Stimulated activated CD8-positive, alpha-beta memory T cell treated with anti-CD3 and anti-CD28 coated beads, Interleukin-7, amount 100 ng/mL, for 4 hours (primary cell): Measurements from ENCODE around the gene FYB1.

ENCODE experiments used
- DNase-seq, 2 donors: peaks; one replicate each; pipeline ENCODE4 v3.0.0-alpha.2; 2020; ENCODE audit warnings: low read depth in 2 of 2

FYB1 gene

DNA sequence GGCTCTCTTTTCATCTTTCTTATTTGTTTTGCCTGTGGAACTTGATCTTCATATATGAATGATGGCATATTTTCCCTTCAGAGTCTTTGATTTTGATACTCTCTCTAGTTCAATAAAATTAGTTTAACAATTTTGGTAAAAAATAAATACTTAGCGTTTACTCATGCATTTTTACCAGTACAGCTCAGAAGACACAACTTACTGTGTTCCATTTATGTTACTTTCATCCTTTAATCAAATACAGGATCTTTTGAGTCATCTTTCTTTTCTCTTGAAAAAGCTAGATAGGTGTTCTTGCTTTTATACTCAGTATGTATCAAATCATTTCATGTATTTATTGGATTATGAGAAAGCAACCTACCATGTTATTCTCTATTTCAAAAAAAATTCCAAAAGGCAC lies 98.0 kb downstream of the FYB1 start:
- no peak for DNase-seq

GRCh38 chr5:39120052-39120420 lies 99.3 kb downstream of the FYB1 start:
- no peak for DNase-seq

DNA sequence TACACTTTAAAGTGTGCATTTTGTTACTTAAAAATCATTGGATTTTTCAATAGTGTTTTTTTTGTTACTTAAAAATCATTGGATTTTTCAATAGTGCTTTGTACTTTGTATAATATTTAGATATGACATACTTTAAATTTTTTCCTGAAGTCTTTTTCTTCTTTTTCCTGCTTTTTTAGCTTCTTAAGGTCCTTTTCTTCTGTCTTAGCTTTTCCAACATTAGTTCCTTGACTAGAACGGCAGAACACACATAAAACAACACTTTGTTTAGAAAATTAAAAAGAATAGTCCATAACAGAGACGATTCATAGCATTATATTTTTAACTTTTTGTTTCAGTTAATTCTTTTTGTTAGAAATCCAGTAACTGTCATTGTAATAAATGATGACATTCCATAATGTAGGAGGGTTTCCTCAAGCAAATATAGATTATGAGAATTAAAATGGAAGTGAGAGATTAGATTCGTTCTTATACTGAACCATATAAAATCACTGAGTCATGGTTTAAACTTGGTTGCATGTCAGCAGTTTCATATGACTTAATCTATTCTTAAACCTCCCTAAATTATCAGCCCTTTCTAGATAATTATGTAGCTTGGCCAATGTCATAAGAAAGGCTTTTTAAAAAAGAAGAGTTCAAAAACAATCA lies 99.8 kb downstream of the FYB1 start:
- DNase-seq: no peak

- no peak for DNase-seq
These were observed 100.7 kb downstream of the FYB1 start for GRCh38 chr5:39118638-39119037.

DNA sequence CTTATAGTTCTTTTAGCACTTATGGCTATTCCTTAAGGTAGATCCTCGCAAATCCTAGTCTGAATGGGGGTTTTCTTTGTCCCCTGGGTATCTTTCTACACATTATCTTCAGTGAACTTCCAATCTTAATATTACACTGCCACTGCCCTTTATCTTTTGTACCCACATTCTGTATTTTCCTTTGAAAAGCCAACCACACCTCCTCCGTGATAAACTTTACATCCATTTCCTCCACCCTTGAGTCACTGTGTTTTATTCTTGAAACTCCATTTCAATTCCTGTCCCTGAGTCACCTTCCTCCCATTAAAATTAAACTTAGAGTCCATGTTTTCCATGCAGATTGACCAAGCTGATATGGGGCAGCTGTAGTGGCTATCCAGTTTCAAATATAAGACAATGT lies 102.0 kb downstream of the FYB1 start:
- no peak for DNase-seq

- DNase-seq: no peak
These were observed 102.8 kb downstream of the FYB1 start for GRCh38 chr5:39116344-39117170.

DNA sequence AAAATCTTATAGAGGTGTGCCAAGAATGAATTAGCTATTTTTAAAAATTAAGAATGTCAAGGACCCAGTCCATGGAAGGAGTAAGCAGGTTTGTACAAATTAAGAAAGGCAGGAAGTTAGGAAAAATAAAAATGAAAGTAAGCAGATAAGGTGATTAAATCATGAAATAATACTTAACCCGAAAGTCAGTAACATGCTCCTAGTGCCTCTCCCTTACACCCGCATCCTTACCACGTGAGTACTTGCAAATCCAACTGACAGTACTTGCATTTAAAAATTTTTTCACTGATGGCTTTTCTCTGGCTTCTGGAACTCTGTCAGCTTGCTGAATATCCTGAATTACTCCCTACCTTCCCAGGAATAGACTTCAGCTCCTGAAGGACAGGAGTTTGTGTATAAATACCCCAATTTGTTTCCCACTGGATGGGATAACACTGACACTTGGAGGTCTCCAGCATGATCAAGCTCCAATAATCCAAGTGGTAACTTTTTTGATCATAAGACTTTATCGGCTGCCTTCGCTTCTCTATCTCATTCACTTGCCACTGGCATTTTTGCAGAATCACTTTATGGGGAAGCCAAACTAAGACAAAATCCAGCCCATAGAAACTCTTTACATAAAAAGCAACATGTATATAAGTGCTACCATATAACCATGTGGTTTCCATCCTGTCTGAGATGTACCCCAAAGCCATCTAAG lies 103.6 kb downstream of the FYB1 start:
- DNase-seq: no peak

DNA sequence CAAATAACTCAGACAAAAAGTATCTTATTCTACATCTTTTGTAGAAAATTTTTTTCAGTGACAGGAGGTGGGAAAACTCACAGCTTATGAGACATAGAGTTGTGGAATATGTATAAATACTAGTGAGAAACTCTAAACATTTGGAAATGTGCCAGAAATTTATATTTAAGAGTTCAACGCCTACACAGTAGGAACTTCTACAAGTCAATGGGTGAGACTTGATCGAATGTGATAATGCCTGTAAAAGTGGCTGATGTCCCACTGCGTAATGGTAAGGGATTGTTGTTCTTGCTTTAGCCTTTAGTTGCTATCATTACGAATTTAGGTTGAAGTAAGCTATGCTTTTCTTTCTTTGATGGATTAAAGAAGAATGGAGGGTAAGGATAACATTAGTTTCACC lies 105.2 kb downstream of the FYB1 start:
- no peak for DNase-seq

- no peak for DNase-seq
These were observed 105.9 kb downstream of the FYB1 start for GRCh38 chr5:39113354-39113953.

DNA sequence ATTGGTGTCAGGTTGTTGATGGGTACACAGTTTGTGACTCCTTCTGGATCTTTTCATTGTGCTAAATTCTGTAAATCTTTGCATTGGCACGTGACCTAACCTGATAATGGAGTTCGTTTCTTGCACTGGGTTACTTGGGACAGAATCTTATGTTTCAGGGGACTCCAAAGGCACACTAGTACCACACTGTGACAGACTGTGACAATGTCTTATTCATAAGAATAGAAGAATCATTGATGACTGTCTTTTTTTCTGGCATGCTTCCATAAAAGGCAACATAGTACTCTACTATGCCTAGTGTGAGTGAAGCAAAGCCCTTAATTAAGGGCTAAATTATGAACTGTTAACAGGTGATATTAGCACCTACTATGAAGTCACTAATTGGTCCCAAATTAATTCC lies 109.8 kb downstream of the FYB1 start:
- DNase-seq: no peak

DNA sequence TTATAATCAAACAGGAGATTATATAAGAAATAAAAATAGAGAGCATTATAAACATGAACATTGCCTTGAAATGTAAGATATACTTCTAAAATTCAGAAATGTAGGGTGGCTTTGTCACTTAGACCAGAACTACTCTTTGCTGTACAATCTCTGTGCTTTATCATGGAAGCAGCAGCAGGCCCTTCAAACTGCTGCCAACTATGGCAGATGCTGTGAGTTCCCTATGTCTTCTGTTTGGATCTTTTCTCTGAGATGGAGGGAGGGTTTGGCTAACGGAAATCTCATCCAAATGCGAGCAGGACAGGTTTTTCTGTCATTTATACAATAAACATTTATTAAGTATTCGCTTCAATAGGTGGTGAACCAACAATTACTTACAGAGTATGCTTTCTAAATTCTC lies 110.4 kb downstream of the FYB1 start:
- DNase-seq: no peak

DNA sequence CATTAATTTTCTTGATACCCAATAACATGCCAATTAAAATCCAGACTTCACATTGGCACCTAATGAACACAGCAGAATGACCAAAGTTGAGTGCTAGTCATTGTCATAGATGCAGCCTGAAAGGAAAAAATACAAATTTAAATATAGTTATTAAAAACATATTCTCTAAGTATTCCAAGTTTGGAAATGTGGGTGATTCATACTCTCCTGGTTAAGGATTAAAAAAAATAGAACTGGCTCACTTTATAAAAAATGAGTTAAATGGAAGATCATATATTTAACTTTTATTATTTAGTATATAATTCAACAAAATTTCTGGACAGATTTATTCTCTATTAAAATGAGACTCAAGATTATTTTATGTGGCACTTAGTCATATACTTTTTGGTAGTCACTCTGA lies 112.0 kb downstream of the FYB1 start:
- DNase-seq: no peak

DNA sequence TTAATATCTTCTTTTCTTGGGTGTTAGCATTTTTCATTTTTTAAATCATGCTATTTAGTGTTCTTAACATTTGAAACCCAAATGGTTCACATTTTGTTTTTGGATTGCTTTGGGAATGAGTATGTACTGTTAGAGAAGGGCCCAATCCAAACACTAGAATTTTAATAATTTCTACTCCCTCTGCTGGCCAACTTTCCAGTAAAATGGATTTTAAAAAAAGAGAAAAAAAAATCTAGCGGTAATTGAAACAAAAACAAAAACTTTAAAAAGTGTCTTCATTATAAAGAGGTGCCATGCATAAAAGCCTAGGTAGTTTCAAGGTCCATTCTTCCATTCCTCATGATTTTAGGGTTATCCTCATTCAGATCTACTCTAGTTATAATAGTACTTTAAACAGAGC lies 113.0 kb downstream of the FYB1 start:
- no peak for DNase-seq

GRCh38 chr5:39104221-39104620 lies 115.1 kb downstream of the FYB1 start:
- no peak for DNase-seq

- DNase-seq: no peak
These were observed 116.6 kb downstream of the FYB1 start for GRCh38 chr5:39102684-39103155.

- no peak for DNase-seq
These were observed 118.4 kb downstream of the FYB1 start for GRCh38 chr5:39100851-39101396.

- no peak for DNase-seq
These were observed 119.0 kb downstream of the FYB1 start for GRCh38 chr5:39100301-39100850.

DNA sequence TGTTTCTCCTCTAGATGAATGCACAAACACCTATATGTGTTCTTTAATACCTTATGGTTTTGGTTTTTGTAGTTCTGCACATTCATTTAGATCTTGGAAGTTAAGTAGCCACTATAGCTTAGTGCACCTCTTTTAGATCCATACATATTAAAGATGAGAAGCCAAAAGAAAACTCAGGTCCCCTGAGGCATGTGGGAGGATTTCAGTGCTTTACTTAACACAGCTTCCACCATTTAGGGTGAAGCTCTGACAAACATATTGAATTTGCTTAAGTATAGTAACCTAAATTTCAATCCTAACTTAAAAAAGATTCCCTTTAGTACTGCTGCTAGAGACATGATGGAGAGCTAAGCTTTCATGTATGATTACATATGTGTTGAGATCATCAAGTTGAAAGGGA lies 119.5 kb downstream of the FYB1 start:
- DNase-seq: no peak

DNA sequence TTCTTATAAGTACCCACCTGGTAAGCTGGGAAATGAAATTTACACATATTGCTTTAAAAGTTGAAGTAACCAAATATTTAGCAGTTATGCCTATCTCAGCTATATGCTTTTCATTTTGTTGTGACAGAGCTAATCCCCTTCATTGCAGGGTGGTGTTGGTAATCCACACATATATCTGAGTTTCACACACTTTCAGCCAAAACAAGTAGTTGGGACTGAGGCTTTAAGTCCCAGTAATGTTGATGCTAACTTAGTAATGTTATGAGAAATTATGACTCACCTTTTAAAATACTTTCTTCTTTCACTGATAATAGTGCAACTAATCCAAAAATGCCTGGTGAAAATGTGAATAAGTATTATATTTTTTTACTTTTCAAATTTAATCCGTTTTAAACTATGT lies 126.0 kb downstream of the FYB1 start:
- DNase-seq: no peak

GRCh38 chr5:39092581-39093351 lies 126.6 kb downstream of the FYB1 start:
- DNase-seq: no peak
